Left ventricle myocardium inferior (tissue), 1 donor: ENCODE measurements around the gene HSPA6. TPM values are rescaled to one million over a fixed set of nuclear protein-coding genes. Genes with fewer than 3 reads are reported as not detected.
"Not testable (repeated sequence)": the region's sequence is repeated elsewhere in the genome, so short reads cannot be mapped to it uniquely, and the experiment has no call there.

Source experiments
- DNase-seq: peaks from one replicate; pipeline ENCODE4 v3.0.0-alpha.2; 2020
- H3K27ac ChIP-seq: fragments of 200-600 bp; replicated peaks from 2 replicates; pipeline ENCODE4 v1.8.0; 2021
- H3K27me3 ChIP-seq: fragments of 200-600 bp; 2 replicates; pipeline ENCODE4 v1.8.0; 2021; ENCODE audit warnings: low read depth
- H3K36me3 ChIP-seq: fragments of 200-600 bp; 2 replicates; pipeline ENCODE4 v1.8.0; 2021
- H3K4me1 ChIP-seq: fragments of 200-600 bp; 2 replicates; pipeline ENCODE4 v1.8.0; 2021
- H3K4me3 ChIP-seq: fragments of 200-600 bp; 2 replicates; pipeline ENCODE4 v1.8.0; 2021; ENCODE audit warnings: mild to moderate bottlenecking, moderate library complexity
- H3K9me3 ChIP-seq: fragments of 200-600 bp; replicated peaks from 2 replicates; pipeline ENCODE4 v1.8.0; 2021
- CTCF ChIP-seq: fragments of 200-600 bp; IDR thresholded peaks from 2 replicates; pipeline ENCODE4 v1.8.0; 2021; ENCODE audit warnings: antibody characterized with exemption, mild to moderate bottlenecking, borderline replicate concordance
- intact Hi-C: fragments of 100-400 bp; cut with micrococcal nuclease; formaldehyde crosslinking; loops from one replicate; pipeline ENCODE4 v1.11.0; 2022
- total RNA-seq: library from RNA; stranded (reverse); fragmentation: NEBNext Ultra II Directional; extraction: Animal tissue kit (Norgen Biotek cat#: 25700); gene quantifications from one replicate; pipeline ENCODE4 v1.2.1, GENCODE V29; 2021
- donor health status: DM: no; HTN: yes; CAD: no; lungs with severe emphysema.

The HSPA6 gene
- total RNA-seq, 1 donor from 2014 or later = 0.58 TPM

DNA sequence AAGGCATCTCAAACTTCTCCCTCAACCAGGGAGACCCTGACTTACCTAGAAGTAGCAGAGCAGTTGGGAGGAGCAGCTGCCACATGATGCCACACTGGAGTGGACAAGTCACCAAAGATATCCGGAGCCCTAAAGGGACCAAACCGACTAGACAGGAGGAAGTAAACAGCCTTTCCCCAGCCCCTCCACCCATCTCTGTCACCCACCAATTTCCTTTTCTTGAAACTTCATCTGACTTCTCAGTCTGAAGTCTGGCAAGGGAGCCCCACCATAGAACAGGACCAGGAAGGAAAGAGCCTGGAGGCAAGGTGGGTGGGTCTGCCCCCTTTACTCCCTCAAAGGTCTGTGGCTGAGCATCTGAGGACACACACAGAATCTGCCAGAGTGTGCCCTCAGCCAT lies 25.3 kb downstream of the HSPA6 start, which contains the start of gene FCGR3A:
Gene FCGR3A (minus strand): TSS at position 167 of the 400 bp plus-strand sequence. CDS start 82 bp downstream, at position 85.
- Histone ChIP-seq H3K27ac (peak within 1 kb of the TSS; percentile 30), H3K9me3 (no peaks in the 10 kb centered on the region), H3K27me3 (peaks cover 6% of the 10 kb centered on the region), H3K4me1 (no peaks in the 10 kb centered on the region), H3K36me3 (no peaks in the 10 kb centered on the region), H3K4me3 (no peak within 1 kb of the TSS)
- no peak for TF ChIP-seq CTCF
- DNase-seq = no peak
- intact Hi-C loops = no loop called here

- H3K4me3 ChIP-seq, H3K27ac ChIP-seq, H3K9me3 ChIP-seq, intact Hi-C loops, H3K4me1 ChIP-seq, H3K27me3 ChIP-seq, H3K36me3 ChIP-seq, DNase-seq: not testable (repeated sequence)
These were observed 26.6 kb downstream of the HSPA6 start for GRCh38 chr1:161550942-161551341.

DNA sequence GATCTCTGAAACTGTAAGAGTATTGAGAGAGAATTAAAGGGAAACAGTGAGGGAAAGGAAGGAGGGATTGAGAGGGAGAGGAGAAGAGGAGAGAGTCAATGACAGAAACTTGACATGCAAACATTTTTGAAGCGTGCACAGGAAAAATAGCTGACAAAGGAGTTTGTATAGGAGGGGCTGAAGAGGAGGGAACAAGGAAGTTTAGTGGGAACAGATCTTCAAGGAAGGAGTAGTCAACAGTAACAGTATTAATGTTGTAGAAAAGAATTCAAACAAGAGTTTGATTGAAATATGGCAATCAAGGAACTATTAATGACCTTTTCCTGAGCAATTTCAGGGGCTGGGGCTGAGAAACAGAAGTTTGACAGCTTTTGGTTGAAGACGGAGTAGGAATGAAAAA lies 29.3 kb downstream of the HSPA6 start:
- DNase-seq, H3K9me3 ChIP-seq, intact Hi-C loops, H3K36me3 ChIP-seq, H3K4me1 ChIP-seq, H3K4me3 ChIP-seq, H3K27me3 ChIP-seq: not testable (repeated sequence)
- H3K27ac ChIP-seq = peak overlapping the region; percentile 48

GRCh38 chr1:161554340-161554739 lies 30.0 kb downstream of the HSPA6 start:
- peak overlapping the region; percentile 48 for H3K27ac ChIP-seq
- H3K36me3 ChIP-seq, intact Hi-C loops, H3K9me3 ChIP-seq, H3K4me3 ChIP-seq, H3K4me1 ChIP-seq, H3K27me3 ChIP-seq, DNase-seq: not testable (repeated sequence)

GRCh38 chr1:161554815-161555417 lies 30.6 kb downstream of the HSPA6 start:
- H3K4me3 ChIP-seq, intact Hi-C loops, H3K27me3 ChIP-seq, DNase-seq, H3K4me1 ChIP-seq, H3K36me3 ChIP-seq, H3K9me3 ChIP-seq: not testable (repeated sequence)
- H3K27ac ChIP-seq = peak overlapping the region; percentile 48

- H3K4me1 ChIP-seq, H3K36me3 ChIP-seq, H3K4me3 ChIP-seq, H3K27me3 ChIP-seq, H3K27ac ChIP-seq, H3K9me3 ChIP-seq, DNase-seq, intact Hi-C loops: not testable (repeated sequence)
These were observed 31.8 kb downstream of the HSPA6 start for GRCh38 chr1:161556143-161556542.

DNA sequence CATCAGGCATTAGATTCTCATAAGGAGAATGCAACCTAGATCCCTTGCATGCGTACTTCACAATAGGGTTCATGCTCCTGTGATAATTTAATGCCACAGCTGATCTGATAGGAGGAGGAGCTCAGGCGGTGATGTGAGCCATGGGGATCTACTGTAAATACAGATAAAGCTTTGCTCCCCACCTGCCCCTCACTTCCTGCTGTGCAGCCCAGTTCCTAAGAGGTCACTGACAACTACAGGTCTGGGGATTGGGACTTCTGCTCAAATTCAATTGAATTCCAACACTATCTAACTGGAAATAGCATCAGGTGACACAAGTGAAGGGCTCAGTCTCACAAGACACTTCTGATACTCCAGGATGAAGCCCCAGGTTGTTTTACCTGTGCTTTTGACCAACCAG lies 32.6 kb downstream of the HSPA6 start:
- H3K27me3 ChIP-seq, H3K27ac ChIP-seq, H3K9me3 ChIP-seq, H3K4me1 ChIP-seq, intact Hi-C loops, H3K4me3 ChIP-seq, H3K36me3 ChIP-seq, DNase-seq: not testable (repeated sequence)

DNA sequence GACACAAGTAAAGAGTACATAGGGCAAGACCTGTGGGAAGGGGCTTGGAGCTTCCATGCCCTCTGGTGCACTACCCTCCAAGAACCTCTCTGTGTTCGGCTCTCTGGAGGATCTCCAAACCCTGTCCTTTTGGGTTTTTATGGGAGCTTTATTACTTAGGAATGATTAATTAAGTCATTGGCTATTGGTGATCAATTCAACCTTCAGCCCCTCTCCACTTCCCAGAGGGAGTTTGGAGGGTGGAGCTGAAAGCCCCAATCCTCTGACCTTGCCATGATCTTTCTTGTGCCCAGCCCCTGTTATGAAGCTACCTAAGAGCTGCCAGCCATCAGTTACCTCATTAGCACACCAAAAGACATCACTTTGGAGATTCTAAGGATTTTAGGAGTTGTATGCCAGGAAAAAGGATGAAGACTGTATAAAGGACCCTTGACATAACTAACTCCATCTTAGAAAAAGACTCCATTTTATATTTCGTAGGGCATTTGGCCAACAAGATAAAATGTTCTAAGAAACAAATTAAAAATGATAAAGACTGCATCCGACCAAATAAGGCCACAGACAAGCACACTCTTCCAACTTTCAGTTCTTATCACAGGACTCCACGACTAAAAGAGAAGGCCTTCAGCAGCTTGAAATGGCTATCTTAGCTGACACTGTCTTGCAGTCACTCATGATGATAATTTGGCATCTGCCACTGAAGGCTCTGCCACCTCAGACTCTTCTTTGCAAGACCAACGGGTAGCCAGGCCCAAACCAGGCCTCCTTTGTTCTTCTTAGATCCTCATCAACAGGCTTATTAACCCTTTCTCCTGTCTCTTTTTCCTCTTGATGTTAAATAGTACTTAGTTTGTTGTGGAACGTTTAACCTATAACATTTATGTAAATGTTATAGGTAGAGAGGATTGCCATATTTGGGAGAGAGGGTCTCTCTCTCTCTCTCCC lies 33.4 kb downstream of the HSPA6 start:
- H3K27me3 ChIP-seq, H3K9me3 ChIP-seq, intact Hi-C loops: not testable (repeated sequence)

DNA sequence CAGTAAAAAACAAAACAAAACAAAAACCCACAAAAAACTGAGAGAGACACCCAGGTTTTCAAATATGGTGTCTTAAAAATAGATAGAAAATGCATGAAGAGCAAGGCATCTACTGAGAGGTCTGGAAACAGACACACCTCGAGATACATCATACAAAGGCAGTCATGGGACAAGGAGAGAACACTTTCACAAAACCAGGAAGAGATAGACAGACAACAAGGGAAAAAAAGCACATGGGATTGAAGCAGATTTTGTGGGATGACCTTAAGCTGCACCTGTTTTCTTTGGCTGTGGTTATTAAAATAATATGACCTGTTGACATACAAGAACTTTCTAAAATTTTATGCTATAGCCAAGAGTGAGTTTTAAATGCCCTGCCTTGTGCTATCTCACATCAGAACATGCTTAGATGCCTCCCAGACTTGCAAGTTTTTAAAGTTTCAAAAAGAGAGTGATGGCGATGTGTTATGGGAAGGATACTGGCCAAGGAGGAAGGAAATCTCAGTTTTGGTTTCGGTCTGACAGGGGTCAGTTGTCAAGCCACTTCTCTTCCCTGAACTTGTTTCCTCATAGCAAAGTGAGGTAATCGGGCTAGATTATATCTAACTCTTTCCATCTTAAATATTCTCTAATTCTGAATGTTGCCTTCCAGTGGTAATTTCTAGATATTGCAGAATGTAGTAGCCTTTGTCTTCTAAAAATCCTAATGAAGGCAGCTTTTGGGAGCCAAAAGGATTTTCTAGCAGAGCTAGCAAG lies 36.8 kb downstream of the HSPA6 start:
- H3K27ac ChIP-seq = peak overlapping the region; percentile 59
- H3K4me3 ChIP-seq, H3K9me3 ChIP-seq, H3K27me3 ChIP-seq, intact Hi-C loops, H3K36me3 ChIP-seq, H3K4me1 ChIP-seq, DNase-seq: not testable (repeated sequence)

More for the DNA sequence above, 33.4 kb downstream of the HSPA6 start:
- H3K27ac ChIP-seq, H3K4me3 ChIP-seq, DNase-seq, H3K36me3 ChIP-seq, H3K4me1 ChIP-seq: not testable (repeated sequence)

DNA sequence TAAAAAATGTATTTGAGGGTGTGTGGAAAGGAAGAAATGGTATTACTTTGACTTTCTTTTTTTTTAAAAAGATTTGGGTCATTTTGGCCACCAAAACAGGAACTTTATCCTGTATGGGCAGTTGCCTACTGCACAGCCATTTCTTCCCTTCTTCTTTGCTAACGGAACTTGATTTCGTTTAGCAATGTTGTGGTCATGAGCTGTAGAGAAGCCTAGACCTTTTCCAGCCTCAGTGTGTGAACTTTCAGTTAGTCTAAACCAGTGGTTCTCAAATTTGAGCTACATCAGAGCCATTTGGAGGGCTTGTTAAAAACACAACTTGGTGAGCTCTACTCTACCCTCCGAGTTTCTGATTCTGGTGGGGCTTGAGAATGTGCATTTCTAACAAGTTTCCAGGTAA lies 38.1 kb downstream of the HSPA6 start:
- H3K27me3 ChIP-seq, H3K4me1 ChIP-seq, H3K36me3 ChIP-seq, intact Hi-C loops, DNase-seq, H3K9me3 ChIP-seq, H3K4me3 ChIP-seq: not testable (repeated sequence)
- peak overlapping the region; percentile 59 for H3K27ac ChIP-seq

DNA sequence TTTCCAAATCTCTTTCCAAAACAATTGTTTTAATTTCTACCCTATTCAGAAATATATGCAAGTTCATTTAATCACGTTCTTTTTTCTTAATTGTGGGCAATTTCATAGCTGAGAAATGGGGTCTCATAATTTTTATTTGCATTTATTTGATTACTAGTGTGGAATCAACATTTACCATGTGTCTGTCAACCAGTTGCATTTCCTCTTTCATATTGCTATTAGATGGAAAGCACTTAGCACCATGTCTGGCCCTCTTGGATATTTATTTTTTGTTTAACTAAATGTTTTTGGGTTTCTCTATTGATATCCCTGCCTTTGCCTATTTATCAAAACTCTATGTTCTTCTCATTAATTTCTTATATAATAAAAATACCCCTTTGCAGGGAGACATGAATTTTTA lies 39.2 kb downstream of the HSPA6 start:
- H3K4me1 ChIP-seq, H3K4me3 ChIP-seq, intact Hi-C loops, DNase-seq, H3K36me3 ChIP-seq, H3K9me3 ChIP-seq: not testable (repeated sequence)
- Histone ChIP-seq H3K27ac (peak overlapping the region; percentile 59), H3K27me3 (peaks cover 13% of the 10 kb centered on the region)

- H3K36me3 ChIP-seq, H3K27ac ChIP-seq, H3K4me3 ChIP-seq, H3K4me1 ChIP-seq, H3K9me3 ChIP-seq, DNase-seq, intact Hi-C loops: not testable (repeated sequence)
- peaks cover 15% of the 10 kb centered on the region for H3K27me3 ChIP-seq
These were observed 42.2 kb downstream of the HSPA6 start for GRCh38 chr1:161566602-161566960.
